Thoracic aorta (tissue), 2 donors: Measurements from ENCODE around the gene RUNX2. TPM values are rescaled to one million over a fixed set of nuclear protein-coding genes. Genes with fewer than 3 reads are reported as not detected.

Source experiments
- ATAC-seq: fragments of 150-250 bp; one replicate; pipeline ENCODE4 v1.8.0; 2017; ENCODE audit warnings: low read depth; ENCODE audit not compliant: insufficient number of reproducible peaks, low FRiP score
- DNase-seq: peaks from one replicate; pipeline ENCODE4 v3.0.0-alpha.2; 2020; ENCODE audit warnings: low spot score
- H3K27ac ChIP-seq, 2 donors: fragments of 200-600 bp; sonication (generic); 1 replicate in 1 of 2; 2 replicates in 1 of 2; pipeline ENCODE4 v1.5.1; 2016; ENCODE audit warnings: mild to moderate bottlenecking in 2 of 2, moderate library complexity in 2 of 2
- H3K27me3 ChIP-seq: fragments of 200-600 bp; sonication (generic); replicated peaks from 2 replicates; pipeline ENCODE4 v1.6.0; 2016; ENCODE audit warnings: mild to moderate bottlenecking; ENCODE audit not compliant: insufficient read depth
- H3K36me3 ChIP-seq: fragments of 200-600 bp; sonication (generic); one replicate; pipeline ENCODE4 v1.5.1; 2016
- H3K4me1 ChIP-seq, 2 donors: fragments of 200-600 bp; sonication (generic); 1 replicate in 1 of 2; 2 replicates in 1 of 2; pipeline versions ENCODE4 v1.5.1 to v1.6.0; 2016; ENCODE audit warnings: low read depth in 2 of 2, mild to moderate bottlenecking in 1 of 2; ENCODE audit not compliant: control insufficient read depth in 1 of 2
- H3K4me3 ChIP-seq: fragments of 200-600 bp; sonication (generic); 2 replicates; pipeline ENCODE4 v1.5.1; 2016; ENCODE audit warnings: mild to moderate bottlenecking
- H3K9me3 ChIP-seq: fragments of 200-600 bp; sonication (generic); 2 replicates; pipeline ENCODE4 v1.5.1; 2016
- CTCF ChIP-seq: fragments of 200-600 bp; sonication (generic); IDR thresholded peaks from one replicate; pipeline ENCODE4 v1.5.1; 2019; ENCODE audit warnings: antibody characterized with exemption
- total RNA-seq, 2 donors: library from RNA; depleted of rRNA; stranded (reverse); fragments of >200 nt; gene quantifications; one replicate each; pipeline versions ENCODE4 v1.1.0 to v1.2.3, GENCODE V29; 2016

The RUNX2 gene
- total RNA-seq, 2 donors from 2014 or later: 3.2 to 7.9 TPM

GRCh38 chr6:45537539-45537938 lies 209.4 kb downstream of the RUNX2 start:
- ATAC-seq: no peak
- no peaks in the 10 kb centered on the region for H3K4me1 ChIP-seq
- no peak for TF ChIP-seq CTCF
- no peaks in the 10 kb centered on the region for H3K9me3 ChIP-seq
- H3K36me3 ChIP-seq: no peaks in the 10 kb centered on the region
- DNase-seq: no peak
- no peak overlapping the region for H3K4me3 ChIP-seq
- H3K27me3 ChIP-seq: no peaks in the 10 kb centered on the region
- no peak overlapping the region for H3K27ac ChIP-seq

GRCh38 chr6:45538641-45539547 lies 210.8 kb downstream of the RUNX2 start:
- Histone ChIP-seq H3K4me1 (no peaks in the 10 kb centered on the region), H3K4me3 (no peak overlapping the region), H3K27ac (no peak overlapping the region), H3K27me3 (no peaks in the 10 kb centered on the region), H3K36me3 (no peaks in the 10 kb centered on the region), H3K9me3 (no peaks in the 10 kb centered on the region)
- no peak for DNase-seq
- no peak for TF ChIP-seq CTCF
- ATAC-seq: no peak

GRCh38 chr6:45540375-45540920 lies 212.3 kb downstream of the RUNX2 start:
- no peak overlapping the region for H3K27ac ChIP-seq
- ATAC-seq: no peak
- TF ChIP-seq CTCF: no peak

GRCh38 chr6:45541934-45542333 lies 213.8 kb downstream of the RUNX2 start:
- Histone ChIP-seq H3K36me3 (no peaks in the 10 kb centered on the region), H3K9me3 (no peaks in the 10 kb centered on the region), H3K27me3 (no peaks in the 10 kb centered on the region), H3K4me1 (no peaks in the 10 kb centered on the region), H3K4me3 (no peak overlapping the region), H3K27ac (no peak overlapping the region)
- TF ChIP-seq CTCF: no peak
- DNase-seq (no peak), ATAC-seq (no peak)

More at GRCh38 chr6:45540375-45540920, 212.3 kb downstream of the RUNX2 start:
- no peaks in the 10 kb centered on the region for H3K9me3 ChIP-seq
- no peak for DNase-seq
- no peak overlapping the region for H3K4me3 ChIP-seq
- no peaks in the 10 kb centered on the region for H3K36me3 ChIP-seq
- H3K27me3 ChIP-seq: no peaks in the 10 kb centered on the region
- no peaks in the 10 kb centered on the region for H3K4me1 ChIP-seq
